GM12878 (cell line): ENCODE data around the gene ANKRD6. TPM values are rescaled to one million over a fixed set of nuclear protein-coding genes. Genes with fewer than 3 reads are reported as not detected.

ENCODE experiments used
- ATAC-seq: fragments of 200-7000 bp; cut with Tn5 transposase; 3 replicates; pipeline ENCODE4 v1.9.1; 2020; ENCODE audit warnings: mild to moderate bottlenecking, moderate library complexity
- BruUV-seq: library from RNA; stranded (reverse); fragments of 400-500 nt; replicated peaks from 2 replicates; lab custom pipeline; 2021; lab: Mats Ljungman, UMichigan
- CTCF ChIA-PET: fragments of 300-600 bp; sonication (Branson Sonifier 250); formaldehyde crosslinking; extraction: SDS; loops from one replicate; lab custom pipeline; 2021; ENCODE audit warnings: inconsistent platforms; lab: Yijun Ruan, JAX
- POLR2A ChIA-PET: fragments of 350-600 bp; formaldehyde crosslinking; extraction: SDS; loops from one replicate; lab custom pipeline; 2021; ENCODE audit warnings: inconsistent platforms; lab: Charles Lee
- RAD21 ChIA-PET: fragments of 300-600 bp; sonication (Branson Sonifier 250); formaldehyde crosslinking; loops from one replicate; lab custom pipeline; 2023; ENCODE audit warnings: antibody characterized with exemption; ENCODE audit not compliant: unreplicated experiment; lab: Charles Lee
- SMC1A ChIA-PET: fragments of 300-600 bp; sonication (Branson Sonifier 250); formaldehyde crosslinking; loops from one replicate; lab custom pipeline; 2023; ENCODE audit not compliant: unreplicated experiment, uncharacterized antibody; lab: Charles Lee
- DNase-seq: peaks from one replicate; pipeline ENCODE4 v3.0.0-alpha.2; 2011; ENCODE audit warnings: low read depth, low spot score
- FAIRE-seq: peaks from 3 replicates; lab custom pipeline; 2011; peaks lifted over from hg19 to GRCh38; lab: Jason Lieb, UNC
- H2AFZ ChIP-seq: 2 replicates; pipeline ENCODE4 v1.6.0; 2011; ENCODE audit warnings: low read depth, low read length, control low read depth; ENCODE audit not compliant: control insufficient read depth
- H3K27ac ChIP-seq: 2 replicates; pipeline ENCODE4 v1.5.1; 2011; ENCODE audit warnings: control low read depth; ENCODE audit not compliant: control insufficient read depth, insufficient read depth
- H3K27me3 ChIP-seq, 2 experiments: replicated peaks in 1 of 2; 2 replicates each; pipeline versions ENCODE4 v1.6.0 to v1.6.1; 2011; ENCODE audit warnings: low read length in 1 of 2; ENCODE audit not compliant: control insufficient read depth in 2 of 2, insufficient read depth in 2 of 2
- H3K36me3 ChIP-seq, 2 experiments: 2 replicates each; pipeline ENCODE4 v1.5.1; 2011; ENCODE audit warnings: low read length in 1 of 2; ENCODE audit not compliant: control insufficient read depth in 2 of 2, insufficient read depth in 2 of 2
- H3K4me1 ChIP-seq: 2 replicates; pipeline ENCODE4 v1.6.1; 2011; ENCODE audit warnings: mild to moderate bottlenecking, low read length, moderate library complexity, mixed read lengths; ENCODE audit not compliant: control insufficient read depth, insufficient read depth
- H3K4me2 ChIP-seq: 2 replicates; pipeline ENCODE4 v1.6.0; 2011; ENCODE audit warnings: control low read depth; ENCODE audit not compliant: control insufficient read depth, insufficient read depth
- H3K4me3 ChIP-seq: fragments of 200-600 bp; sonication (generic); 2 replicates; pipeline ENCODE4 v1.5.1; 2016
- H3K79me2 ChIP-seq: 2 replicates; pipeline ENCODE4 v1.6.0; 2011; ENCODE audit warnings: low read length; ENCODE audit not compliant: control insufficient read depth, insufficient read depth
- H3K9ac ChIP-seq: 2 replicates; pipeline ENCODE4 v1.8.0; 2011; ENCODE audit warnings: low read length, control low read depth, mixed read lengths; ENCODE audit not compliant: control insufficient read depth, insufficient read depth
- H3K9me3 ChIP-seq: replicated peaks from 3 replicates; pipeline ENCODE4 v1.5.1; 2011; ENCODE audit warnings: mild to moderate bottlenecking, low read length; ENCODE audit not compliant: control insufficient read depth, insufficient read depth
- H4K20me1 ChIP-seq: 2 replicates; pipeline ENCODE4 v1.6.0; 2011; ENCODE audit not compliant: control insufficient read depth, insufficient read depth
- BACH1 ChIP-seq: fragments of 450-650 bp; IDR thresholded peaks from 2 replicates; pipeline ENCODE4 v1.6.1; 2017; ENCODE audit warnings: mild to moderate bottlenecking, borderline replicate concordance
- NR2F1 ChIP-seq: fragments of 450-650 bp; conservative IDR thresholded peaks from 2 replicates; pipeline ENCODE4 v1.6.1; 2017; ENCODE audit warnings: mild to moderate bottlenecking
- REST ChIP-seq: IDR thresholded peaks from 2 replicates; pipeline ENCODE4 v1.6.1; 2012; ENCODE audit warnings: mild to moderate bottlenecking, low read depth, low read length
- SMAD5 ChIP-seq: IDR thresholded peaks from 2 replicates; pipeline ENCODE4 v1.6.1; 2016; ENCODE audit warnings: antibody characterized with exemption, low read depth
- TBL1XR1 ChIP-seq: IDR thresholded peaks from 2 replicates; pipeline ENCODE4 v1.6.1; 2012; ENCODE audit warnings: low read depth, low read length, improper control_type of control experiment
- USF2 ChIP-seq: IDR thresholded peaks from 2 replicates; pipeline ENCODE4 v1.6.1; 2011; ENCODE audit warnings: low read depth, low read length, improper control_type of control experiment, borderline replicate concordance
- ZNF24 ChIP-seq: fragments of 450-650 bp; IDR thresholded peaks from 2 replicates; pipeline ENCODE4 v1.6.1; 2017; ENCODE audit warnings: antibody characterized with exemption, mild to moderate bottlenecking
- ZNF687 ChIP-seq: fragments of 450-650 bp; IDR thresholded peaks from 2 replicates; pipeline ENCODE4 v1.6.1; 2017; ENCODE audit warnings: mild to moderate bottlenecking, moderate library complexity
- WGBS: methylation state at CpG from one replicate; pipeline ENCODE4 v1.1.6; 2016; ENCODE audit warnings: low lambda C conversion rate; ENCODE audit not compliant: insufficient replicate concordance, insufficient coverage; ENCODE audit errors: missing lambda C conversion rate; 5-methylcytosine and 5-hydroxymethylcytosine counted together
- in situ Hi-C: fragments of 300-500 bp; cut with MboI; formaldehyde crosslinking; loops from 9 replicates; pipeline ENCODE4 v1.14.3; 2018; ENCODE audit warnings: mixed read lengths
- intact Hi-C: fragments of 100-400 bp; cut with micrococcal nuclease; formaldehyde crosslinking; loops from one replicate; pipeline ENCODE4 v1.14.2; 2022; ENCODE audit not compliant: unreplicated experiment
- polyA plus RNA-seq, 11 experiments: library from polyadenylated mRNA; depleted of rRNA in 4 of 11; unstranded in 6 of 11; stranded (reverse) in 5 of 11; fragments of >200 nt; fragmentation: Nextera tagmentation in 4 of 11; fragmentation: Illumina TruSeq in 1 of 11; extraction: Ambion mirVana in 4 of 11; extraction: Trizol in 1 of 11; gene quantifications; 1 replicate in 1 of 11; 2 replicates in 10 of 11; pipeline versions ENCODE4 v1.2.1 to v1.2.3, GENCODE V29; 2011 to 2016; ENCODE audit warnings: inconsistent platforms in 2 of 11, missing spikeins in 2 of 11, low read depth in 1 of 11
- total RNA-seq, 4 experiments: library from RNA; depleted of rRNA in 3 of 4; stranded (reverse); fragments of >200 nt in 3 of 4; fragmentation: Illumina TruSeq in 1 of 4; extraction: Trizol in 1 of 4; gene quantifications; 2 replicates each; pipeline versions ENCODE4 v1.2.1 to v1.2.3, GENCODE V29; 2013 to 2021

The ANKRD6 gene
- total and polyA plus RNA-seq, 10 of the 15 experiments (the other 5 are each of a cell fraction or from before 2014, with no cell fraction given) = 0.03 to 0.90 (median 0.38) TPM

GRCh38 chr6:89434150-89434499, 1.2 kb downstream of the ANKRD6 start:
- no peaks in the 10 kb centered on the region for H3K36me3 ChIP-seq
- H3K4me3 ChIP-seq = no peak overlapping the region
- peaks cover 8% of the 10 kb centered on the region for H3K4me1 ChIP-seq
- H3K9me3 ChIP-seq = no peaks in the 10 kb centered on the region
- TF ChIP-seq NR2F1 (no peak), ZNF24 (no peak), BACH1 (no peak), SMAD5 (no peak), USF2 (no peak), REST (no peak), TBL1XR1 (no peak), ZNF687 (no peak)
- peak overlapping the region; percentile 93 for H3K4me2 ChIP-seq
- no peaks in the 10 kb centered on the region for H3K79me2 ChIP-seq
- in situ Hi-C loops = loop anchor here (5.0 kb wide), 1 partner anchor 178 kb away; no protein-coding TSS in a partner anchor
- ATAC-seq = no peak
- RAD21 ChIA-PET = no interaction called here
- intact Hi-C loops = loop anchor here (5.0 kb wide), 1 partner anchor 163 kb away; no protein-coding TSS in a partner anchor
- 55% methylated on average over 3 of the region's 3 CpGs for WGBS
- BruUV-seq = no TSS peak
- peaks cover 0 to 4% of the 10 kb centered on the region in 2 experiments; a peak in 3 of 4 replicates for H3K27me3 ChIP-seq
- H3K27ac ChIP-seq = no peak overlapping the region
- peak; percentile 35 for FAIRE-seq
- DNase-seq = no peak
- H3K9ac ChIP-seq = no peak overlapping the region
- CTCF ChIA-PET = interaction anchor here (0.7 to 1.5 kb wide), 7 partner anchors 11 to 205 kb away, joined by 3 to 9 read pairs (median 3); no protein-coding TSS in a partner anchor
- H2AFZ ChIP-seq = peak overlapping the region; percentile 77
- POLR2A ChIA-PET = no interaction called here
- SMC1A ChIA-PET = interaction anchor here (0.8 to 1.3 kb wide), 2 partner anchors 25 to 67 kb away, joined by 3 to 4 read pairs; no protein-coding TSS in a partner anchor
- H4K20me1 ChIP-seq = no peaks in the 10 kb centered on the region
